ENCODE data around the gene TLE1.

DNA sequence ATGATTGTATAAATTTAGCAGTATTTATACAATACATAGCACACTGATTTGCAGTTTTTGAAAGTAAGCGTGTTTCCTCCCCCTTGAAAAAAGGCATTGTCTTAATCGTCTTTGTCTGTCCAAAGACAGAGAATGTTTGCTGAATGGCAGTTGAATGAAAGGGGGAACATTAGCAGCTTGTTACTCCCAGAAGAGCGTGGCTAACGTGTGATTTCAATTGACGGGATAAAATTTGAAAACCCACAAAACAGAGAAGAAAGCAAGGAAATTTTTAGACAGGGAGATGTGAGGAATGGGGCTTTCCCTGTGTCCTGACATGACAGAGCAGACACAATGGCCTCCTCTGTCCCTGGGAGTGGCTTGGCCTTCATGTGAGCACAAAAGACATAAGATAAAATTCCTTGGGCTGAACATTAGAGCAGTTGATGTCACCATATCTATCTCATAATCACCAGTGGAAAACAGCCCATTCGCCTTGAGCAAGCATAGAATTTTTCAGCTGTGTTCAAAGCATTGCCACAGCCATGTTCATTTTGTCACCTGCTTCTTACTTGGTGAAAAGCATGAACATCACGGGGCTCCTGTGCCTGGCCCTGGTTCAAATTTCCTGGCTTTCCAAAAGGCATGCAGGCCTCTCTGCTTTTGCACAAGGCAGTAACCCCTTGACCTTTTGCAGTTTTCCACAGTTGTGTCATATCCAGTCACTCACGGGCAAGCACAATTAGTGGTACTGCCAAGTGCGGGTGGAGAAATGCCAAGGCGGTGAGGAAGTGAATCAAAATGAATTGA, 126.9 kb downstream of the TLE1 start:
- TF ChIP-seq, protein P1, sequence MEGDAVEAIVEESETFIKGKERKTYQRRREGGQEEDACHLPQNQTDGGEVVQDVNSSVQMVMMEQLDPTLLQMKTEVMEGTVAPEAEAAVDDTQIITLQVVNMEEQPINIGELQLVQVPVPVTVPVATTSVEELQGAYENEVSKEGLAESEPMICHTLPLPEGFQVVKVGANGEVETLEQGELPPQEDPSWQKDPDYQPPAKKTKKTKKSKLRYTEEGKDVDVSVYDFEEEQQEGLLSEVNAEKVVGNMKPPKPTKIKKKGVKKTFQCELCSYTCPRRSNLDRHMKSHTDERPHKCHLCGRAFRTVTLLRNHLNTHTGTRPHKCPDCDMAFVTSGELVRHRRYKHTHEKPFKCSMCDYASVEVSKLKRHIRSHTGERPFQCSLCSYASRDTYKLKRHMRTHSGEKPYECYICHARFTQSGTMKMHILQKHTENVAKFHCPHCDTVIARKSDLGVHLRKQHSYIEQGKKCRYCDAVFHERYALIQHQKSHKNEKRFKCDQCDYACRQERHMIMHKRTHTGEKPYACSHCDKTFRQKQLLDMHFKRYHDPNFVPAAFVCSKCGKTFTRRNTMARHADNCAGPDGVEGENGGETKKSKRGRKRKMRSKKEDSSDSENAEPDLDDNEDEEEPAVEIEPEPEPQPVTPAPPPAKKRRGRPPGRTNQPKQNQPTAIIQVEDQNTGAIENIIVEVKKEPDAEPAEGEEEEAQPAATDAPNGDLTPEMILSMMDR (IDR thresholded peaks at IDR 0.05; ENCODE audit: low read depth, low read length) = no peak
- TF ChIP-seq EZH2phosphoT487 (IDR thresholded peaks at IDR 0.05; ENCODE audit: low read depth) = no peak
